ENCODE measurements around the gene KCNQ1.

DNA sequence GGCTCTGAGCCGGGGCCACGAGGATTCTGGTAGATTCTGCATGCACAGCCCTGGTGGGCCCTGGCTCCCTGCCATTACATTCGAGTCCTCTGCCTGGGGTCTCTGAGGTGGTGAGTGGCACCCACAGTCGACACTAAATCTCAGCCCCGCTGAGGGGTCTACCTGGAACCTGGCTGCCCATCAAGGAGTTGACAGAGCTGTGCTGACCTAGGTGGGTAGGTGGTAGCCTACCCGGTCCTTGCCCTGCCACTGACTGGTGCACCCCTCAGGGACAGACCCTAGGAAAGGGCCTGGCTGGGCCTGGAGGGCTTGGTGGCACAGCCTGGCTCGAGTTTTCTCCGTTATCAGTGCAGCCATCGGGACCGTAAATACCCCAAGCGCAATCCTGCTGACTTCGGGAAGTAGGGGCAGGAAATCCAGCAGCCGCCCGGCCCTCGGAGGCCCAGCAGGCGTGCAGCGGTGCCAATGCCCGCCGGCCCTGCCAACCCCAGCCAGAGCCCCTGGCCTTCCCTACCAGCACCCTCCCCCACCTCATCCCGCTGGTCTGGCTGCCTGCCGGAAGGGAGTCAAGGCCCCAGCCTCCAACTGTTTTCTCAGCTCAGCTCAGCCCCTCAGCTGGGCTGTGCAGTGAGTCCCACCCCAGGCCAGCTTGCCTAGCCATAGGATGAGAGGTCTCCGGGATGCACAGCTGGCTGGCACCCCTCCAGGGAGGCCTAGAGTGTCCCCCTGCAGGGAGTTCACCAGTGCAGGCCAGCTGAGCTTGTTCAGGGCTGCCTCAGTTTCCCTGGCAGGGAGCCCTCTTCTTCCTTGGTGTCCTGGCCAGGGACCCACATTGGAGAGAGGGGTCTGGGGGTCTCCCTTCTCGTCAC is 335.4 kb downstream of the KCNQ1 start:
- no peak for TF ChIP-seq POLR2A (IDR thresholded peaks at IDR 0.05; ENCODE audit: low read depth, low read length)
- no peak for TF ChIP-seq POLR2AphosphoS5 (IDR thresholded peaks at IDR 0.05; ENCODE audit: low read depth, low read length)

Data from GM12891 (cell line).